K562 (cell line): Measurements from ENCODE around the gene LONRF3. TPM values are rescaled to one million over a fixed set of nuclear protein-coding genes. Genes with fewer than 3 reads are reported as not detected.
A peak's percentile ranks its signal among the peaks of the same experiment; 100 is the strongest.

Source experiments
- CCNT2 ChIP-seq: IDR thresholded peaks from 2 replicates; pipeline ENCODE4 v1.6.1; 2011; ENCODE audit warnings: borderline replicate concordance, low read depth, mild to moderate bottlenecking, moderate library complexity, mixed read lengths, low read length; ENCODE audit not compliant: insufficient read length; ENCODE audit errors: extremely low read depth
- JUND ChIP-seq, 2 experiments: IDR thresholded peaks; 2 replicates in 1 of 2; 3 replicates in 1 of 2; pipeline ENCODE4 v1.6.1; 2011; ENCODE audit warnings: borderline replicate concordance in 2 of 2, low read depth in 2 of 2, low read length in 2 of 2, improper control_type of control experiment in 1 of 2, missing biosample characterization in 1 of 2, missing genetic modification characterization in 1 of 2, missing genetic modification reagents in 1 of 2
- KAT8 ChIP-seq: fragments of 450-650 bp; IDR thresholded peaks from 2 replicates; pipeline ENCODE4 v1.6.1; 2016; ENCODE audit warnings: low read depth, mild to moderate bottlenecking
- NFE2 ChIP-seq: IDR thresholded peaks from 2 replicates; pipeline ENCODE4 v1.6.1; 2014; ENCODE audit warnings: antibody characterized with exemption, low read depth
- POLR2G ChIP-seq: fragments of 200-400 bp; formaldehyde crosslinking; IDR thresholded peaks from 2 replicates; pipeline ENCODE4 v1.6.1; 2017; ENCODE audit warnings: low read depth, mild to moderate bottlenecking, antibody characterized with exemption, low read length, moderate library complexity
- RBFOX2 ChIP-seq: fragments of 200-400 bp; formaldehyde crosslinking; IDR thresholded peaks from 2 replicates; pipeline ENCODE4 v1.6.1; 2017; ENCODE audit warnings: low read depth, mild to moderate bottlenecking, low read length, moderate library complexity
- RBM22 ChIP-seq: fragments of 200-400 bp; formaldehyde crosslinking; IDR thresholded peaks from 2 replicates; pipeline ENCODE4 v1.6.1; 2018; ENCODE audit warnings: low read length, low read depth; ENCODE audit not compliant: poor library complexity, severe bottlenecking
- ZNF143 ChIP-seq: sonication (generic); formaldehyde crosslinking; IDR thresholded peaks from 2 replicates; pipeline ENCODE4 v1.9.0; 2022; ENCODE audit warnings: mild to moderate bottlenecking, missing genetic modification reagents
- ZNF197 ChIP-seq: fragments of 200-800 bp; sonication (Bioruptor generic); IDR thresholded peaks from 2 replicates; pipeline ENCODE4 v1.6.1; 2016; ENCODE audit warnings: low read depth, missing genetic modification characterization, missing compliant biosample characterization
- ZNF76 ChIP-seq: fragments of 250-450 bp; sonication (Bioruptor Pico); IDR thresholded peaks from 2 replicates; pipeline ENCODE4 v1.4.0; 2020; ENCODE audit warnings: mild to moderate bottlenecking, moderate library complexity, borderline replicate concordance
- ZNF830 ChIP-seq: fragments of 250-450 bp; sonication (Bioruptor Pico); IDR thresholded peaks from 2 replicates; pipeline ENCODE4 v1.5.0; 2021; ENCODE audit warnings: mild to moderate bottlenecking
- polyA plus RNA-seq, 8 experiments: library from polyadenylated mRNA; depleted of rRNA in 4 of 8; stranded (reverse) in 5 of 8; unstranded in 3 of 8; fragments of >200 nt; fragmentation: Nextera tagmentation in 2 of 8; fragmentation: Illumina TruSeq in 1 of 8; extraction: Ambion mirVana in 2 of 8; extraction: Trizol in 1 of 8; gene quantifications; 2 replicates each; pipeline versions ENCODE4 v1.2.1 to v1.2.3, GENCODE V29; 2011 to 2014; ENCODE audit warnings: inconsistent platforms in 1 of 8, missing spikeins in 1 of 8
- total RNA-seq, 7 experiments: library from RNA; depleted of rRNA in 6 of 7; stranded (reverse); fragments of >200 nt in 6 of 7; fragmentation: Illumina TruSeq in 2 of 7; extraction: Trizol in 2 of 7; gene quantifications; 2 replicates each; pipeline versions ENCODE4 v1.2.1 to v1.2.3, GENCODE V29; 2011 to 2021; ENCODE audit warnings: low replicate concordance in 1 of 7
- TF ChIP-seq, protein P1 (sequence below): fragments of 450-650 bp; IDR thresholded peaks from 2 replicates; pipeline ENCODE4 v1.6.1; 2017; ENCODE audit warnings: mild to moderate bottlenecking, moderate library complexity
- TF ChIP-seq, protein P2 (sequence below): fragments of 250-450 bp; sonication (Bioruptor Pico); IDR thresholded peaks from 2 replicates; pipeline ENCODE4 v1.5.1; 2021; ENCODE audit warnings: mild to moderate bottlenecking
- TF ChIP-seq, protein P3 (sequence below): fragments of 250-450 bp; sonication (Bioruptor Pico); IDR thresholded peaks from 2 replicates; pipeline ENCODE4 v1.6.1; 2021; ENCODE audit warnings: mild to moderate bottlenecking
- TF ChIP-seq, protein P4 (sequence below): fragments of 200-400 bp; formaldehyde crosslinking; IDR thresholded peaks from 2 replicates; pipeline ENCODE4 v1.6.1; 2017; ENCODE audit warnings: mild to moderate bottlenecking, low read depth, low read length, moderate library complexity
- TF ChIP-seq, protein P5 (sequence below): fragments of 450-650 bp; IDR thresholded peaks from 2 replicates; pipeline ENCODE4 v1.6.1; 2017; ENCODE audit warnings: antibody characterized with exemption, mild to moderate bottlenecking

Gene LONRF3
- total and polyA plus RNA-seq, 9 of the 15 experiments (the other 6 are each of a cell fraction or from before 2014, with no cell fraction given): 1.3 to 22.0 (median 8.7) TPM

DNA sequence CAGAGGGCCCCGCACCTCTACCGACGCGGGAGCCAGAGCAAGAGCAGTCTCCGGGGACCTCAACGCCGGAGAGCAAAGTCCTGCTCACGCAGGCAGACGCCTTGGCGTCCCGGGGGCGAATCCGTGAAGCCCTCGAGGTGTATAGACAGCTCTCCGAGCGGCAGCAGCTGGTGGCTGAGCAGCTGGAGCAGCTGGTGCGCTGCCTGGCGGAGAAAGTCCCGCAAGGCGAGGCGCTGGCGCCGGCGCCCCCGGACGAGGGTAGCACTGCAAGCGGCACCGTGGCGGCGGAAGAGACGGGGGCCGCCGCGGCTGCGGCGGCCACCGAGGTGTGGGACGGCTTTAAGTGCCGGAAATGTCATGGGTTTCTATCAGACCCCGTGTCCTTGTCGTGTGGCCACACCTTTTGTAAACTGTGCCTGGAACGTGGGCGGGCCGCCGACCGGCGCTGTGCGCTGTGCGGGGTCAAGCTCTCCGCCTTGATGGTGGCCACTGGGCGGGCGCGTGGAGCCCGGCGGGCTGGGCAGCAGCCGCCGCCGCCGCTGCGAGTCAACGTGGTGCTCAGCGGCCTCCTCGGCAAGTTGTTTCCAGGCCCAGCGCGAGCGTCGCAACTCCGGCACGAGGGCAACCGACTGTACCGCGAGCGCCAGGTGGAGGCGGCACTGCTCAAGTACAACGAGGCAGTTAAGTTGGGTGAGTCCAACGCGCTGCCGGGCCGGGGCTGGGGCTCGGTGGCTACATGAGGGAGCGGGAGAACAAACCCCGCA lies 672 bp downstream of the LONRF3 start (continued):
- TF ChIP-seq, protein P1, sequence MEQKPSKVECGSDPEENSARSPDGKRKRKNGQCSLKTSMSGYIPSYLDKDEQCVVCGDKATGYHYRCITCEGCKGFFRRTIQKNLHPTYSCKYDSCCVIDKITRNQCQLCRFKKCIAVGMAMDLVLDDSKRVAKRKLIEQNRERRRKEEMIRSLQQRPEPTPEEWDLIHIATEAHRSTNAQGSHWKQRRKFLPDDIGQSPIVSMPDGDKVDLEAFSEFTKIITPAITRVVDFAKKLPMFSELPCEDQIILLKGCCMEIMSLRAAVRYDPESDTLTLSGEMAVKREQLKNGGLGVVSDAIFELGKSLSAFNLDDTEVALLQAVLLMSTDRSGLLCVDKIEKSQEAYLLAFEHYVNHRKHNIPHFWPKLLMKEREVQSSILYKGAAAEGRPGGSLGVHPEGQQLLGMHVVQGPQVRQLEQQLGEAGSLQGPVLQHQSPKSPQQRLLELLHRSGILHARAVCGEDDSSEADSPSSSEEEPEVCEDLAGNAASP: no peak
- TF ChIP-seq, protein P2, sequence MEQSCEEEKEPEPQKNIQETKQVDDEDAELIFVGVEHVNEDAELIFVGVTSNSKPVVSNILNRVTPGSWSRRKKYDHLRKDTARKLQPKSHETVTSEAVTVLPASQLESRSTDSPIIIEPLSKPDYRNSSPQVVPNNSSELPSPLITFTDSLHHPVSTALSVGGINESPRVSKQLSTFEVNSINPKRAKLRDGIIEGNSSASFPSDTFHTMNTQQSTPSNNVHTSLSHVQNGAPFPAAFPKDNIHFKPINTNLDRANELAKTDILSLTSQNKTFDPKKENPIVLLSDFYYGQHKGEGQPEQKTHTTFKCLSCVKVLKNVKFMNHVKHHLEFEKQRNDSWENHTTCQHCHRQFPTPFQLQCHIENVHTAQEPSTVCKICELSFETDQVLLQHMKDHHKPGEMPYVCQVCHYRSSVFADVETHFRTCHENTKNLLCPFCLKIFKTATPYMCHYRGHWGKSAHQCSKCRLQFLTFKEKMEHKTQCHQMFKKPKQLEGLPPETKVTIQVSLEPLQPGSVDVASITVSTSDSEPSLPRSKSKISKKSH: no peak
- TF ChIP-seq ZNF76 (CRISPR knock-in tag): no peak
- peak; percentile 28 for TF ChIP-seq RBM22
- TF ChIP-seq ZNF143 (CRISPR knock-in tag): no peak
- TF ChIP-seq ZNF197 (CRISPR knock-in tag): no peak
- no peak for TF ChIP-seq JUND (IDR thresholded peaks at IDR 0.05; ENCODE audit: borderline replicate concordance, low read depth, low read length)
- TF ChIP-seq JUND (tag; IDR thresholded peaks at IDR 0.05; ENCODE audit: borderline replicate concordance, low read depth, low read length): no peak
- no peak for TF ChIP-seq KAT8
- TF ChIP-seq CCNT2: peak; percentile 53
- TF ChIP-seq, protein P3, sequence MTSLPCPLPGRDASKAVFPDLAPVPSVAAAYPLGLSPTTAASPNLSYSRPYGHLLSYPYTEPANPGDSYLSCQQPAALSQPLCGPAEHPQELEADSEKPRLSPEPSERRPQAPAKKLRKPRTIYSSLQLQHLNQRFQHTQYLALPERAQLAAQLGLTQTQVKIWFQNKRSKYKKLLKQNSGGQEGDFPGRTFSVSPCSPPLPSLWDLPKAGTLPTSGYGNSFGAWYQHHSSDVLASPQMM (CRISPR knock-in tag): no peak
- TF ChIP-seq, protein P4, sequence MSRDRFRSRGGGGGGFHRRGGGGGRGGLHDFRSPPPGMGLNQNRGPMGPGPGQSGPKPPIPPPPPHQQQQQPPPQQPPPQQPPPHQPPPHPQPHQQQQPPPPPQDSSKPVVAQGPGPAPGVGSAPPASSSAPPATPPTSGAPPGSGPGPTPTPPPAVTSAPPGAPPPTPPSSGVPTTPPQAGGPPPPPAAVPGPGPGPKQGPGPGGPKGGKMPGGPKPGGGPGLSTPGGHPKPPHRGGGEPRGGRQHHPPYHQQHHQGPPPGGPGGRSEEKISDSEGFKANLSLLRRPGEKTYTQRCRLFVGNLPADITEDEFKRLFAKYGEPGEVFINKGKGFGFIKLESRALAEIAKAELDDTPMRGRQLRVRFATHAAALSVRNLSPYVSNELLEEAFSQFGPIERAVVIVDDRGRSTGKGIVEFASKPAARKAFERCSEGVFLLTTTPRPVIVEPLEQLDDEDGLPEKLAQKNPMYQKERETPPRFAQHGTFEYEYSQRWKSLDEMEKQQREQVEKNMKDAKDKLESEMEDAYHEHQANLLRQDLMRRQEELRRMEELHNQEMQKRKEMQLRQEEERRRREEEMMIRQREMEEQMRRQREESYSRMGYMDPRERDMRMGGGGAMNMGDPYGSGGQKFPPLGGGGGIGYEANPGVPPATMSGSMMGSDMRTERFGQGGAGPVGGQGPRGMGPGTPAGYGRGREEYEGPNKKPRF: no peak
- peak; percentile 79 for TF ChIP-seq POLR2G
- TF ChIP-seq NFE2: no peak
- TF ChIP-seq, protein P5, sequence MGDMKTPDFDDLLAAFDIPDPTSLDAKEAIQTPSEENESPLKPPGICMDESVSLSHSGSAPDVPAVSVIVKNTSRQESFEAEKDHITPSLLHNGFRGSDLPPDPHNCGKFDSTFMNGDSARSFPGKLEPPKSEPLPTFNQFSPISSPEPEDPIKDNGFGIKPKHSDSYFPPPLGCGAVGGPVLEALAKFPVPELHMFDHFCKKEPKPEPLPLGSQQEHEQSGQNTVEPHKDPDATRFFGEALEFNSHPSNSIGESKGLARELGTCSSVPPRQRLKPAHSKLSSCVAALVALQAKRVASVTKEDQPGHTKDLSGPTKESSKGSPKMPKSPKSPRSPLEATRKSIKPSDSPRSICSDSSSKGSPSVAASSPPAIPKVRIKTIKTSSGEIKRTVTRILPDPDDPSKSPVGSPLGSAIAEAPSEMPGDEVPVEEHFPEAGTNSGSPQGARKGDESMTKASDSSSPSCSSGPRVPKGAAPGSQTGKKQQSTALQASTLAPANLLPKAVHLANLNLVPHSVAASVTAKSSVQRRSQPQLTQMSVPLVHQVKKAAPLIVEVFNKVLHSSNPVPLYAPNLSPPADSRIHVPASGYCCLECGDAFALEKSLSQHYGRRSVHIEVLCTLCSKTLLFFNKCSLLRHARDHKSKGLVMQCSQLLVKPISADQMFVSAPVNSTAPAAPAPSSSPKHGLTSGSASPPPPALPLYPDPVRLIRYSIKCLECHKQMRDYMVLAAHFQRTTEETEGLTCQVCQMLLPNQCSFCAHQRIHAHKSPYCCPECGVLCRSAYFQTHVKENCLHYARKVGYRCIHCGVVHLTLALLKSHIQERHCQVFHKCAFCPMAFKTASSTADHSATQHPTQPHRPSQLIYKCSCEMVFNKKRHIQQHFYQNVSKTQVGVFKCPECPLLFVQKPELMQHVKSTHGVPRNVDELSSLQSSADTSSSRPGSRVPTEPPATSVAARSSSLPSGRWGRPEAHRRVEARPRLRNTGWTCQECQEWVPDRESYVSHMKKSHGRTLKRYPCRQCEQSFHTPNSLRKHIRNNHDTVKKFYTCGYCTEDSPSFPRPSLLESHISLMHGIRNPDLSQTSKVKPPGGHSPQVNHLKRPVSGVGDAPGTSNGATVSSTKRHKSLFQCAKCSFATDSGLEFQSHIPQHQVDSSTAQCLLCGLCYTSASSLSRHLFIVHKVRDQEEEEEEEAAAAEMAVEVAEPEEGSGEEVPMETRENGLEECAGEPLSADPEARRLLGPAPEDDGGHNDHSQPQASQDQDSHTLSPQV: peak; percentile 31; the same call in 1 of the 2 replicates
- peak; percentile 83 for TF ChIP-seq RBFOX2
- TF ChIP-seq ZNF830 (CRISPR knock-in tag): no peak
